K562 (cell line): Measurements from ENCODE around the gene DCAF10. TPM values are rescaled to one million over a fixed set of nuclear protein-coding genes. Genes with fewer than 3 reads are reported as not detected.

Source experiments
- BACH1 ChIP-seq: fragments of 200-800 bp; sonication (Bioruptor generic); IDR thresholded peaks from 2 replicates; pipeline ENCODE4 v1.6.1; 2016; ENCODE audit warnings: missing genetic modification characterization, missing compliant biosample characterization
- JUND ChIP-seq, 2 experiments: IDR thresholded peaks; 2 replicates in 1 of 2; 3 replicates in 1 of 2; pipeline ENCODE4 v1.6.1; 2011; ENCODE audit warnings: borderline replicate concordance in 2 of 2, low read depth in 2 of 2, low read length in 2 of 2, improper control_type of control experiment in 1 of 2, missing biosample characterization in 1 of 2, missing genetic modification characterization in 1 of 2, missing genetic modification reagents in 1 of 2
- KDM5B ChIP-seq: fragments of 200-600 bp; sonication (generic); IDR thresholded peaks from 2 replicates; pipeline ENCODE4 v1.6.1; 2012; ENCODE audit warnings: low read depth, mild to moderate bottlenecking, moderate library complexity, low read length, control low read depth, inconsistent platforms; ENCODE audit not compliant: insufficient replicate concordance
- LARP7 ChIP-seq: fragments of 450-650 bp; IDR thresholded peaks from 2 replicates; pipeline ENCODE4 v1.6.1; 2016
- MAX ChIP-seq: sonication (generic); formaldehyde crosslinking; IDR thresholded peaks from 2 replicates; pipeline ENCODE4 v1.9.0; 2022; ENCODE audit warnings: mild to moderate bottlenecking, missing genetic modification reagents
- MTA2 ChIP-seq: fragments of 450-650 bp; IDR thresholded peaks from 2 replicates; pipeline ENCODE4 v1.6.1; 2016; ENCODE audit warnings: low read depth
- SAP30 ChIP-seq: fragments of 200-600 bp; sonication (generic); IDR thresholded peaks from 2 replicates; pipeline ENCODE4 v1.6.1; 2012; ENCODE audit warnings: borderline replicate concordance, low read depth, mild to moderate bottlenecking, moderate library complexity, low read length, control low read depth, inconsistent platforms; ENCODE audit not compliant: insufficient read depth, poor library complexity, severe bottlenecking
- SOX6 ChIP-seq: fragments of 450-650 bp; IDR thresholded peaks from 2 replicates; pipeline ENCODE4 v1.6.1; 2014; ENCODE audit warnings: mild to moderate bottlenecking
- ZMIZ1 ChIP-seq, 2 experiments: fragments of 150-350 bp in 1 of 2; IDR thresholded peaks; 2 replicates each; pipeline ENCODE4 v1.6.1; 2012 to 2016; ENCODE audit warnings: low read depth in 2 of 2, low read length in 2 of 2, mild to moderate bottlenecking in 1 of 2, moderate library complexity in 1 of 2
- ZNF12 ChIP-seq: sonication (generic); formaldehyde crosslinking; IDR thresholded peaks from 2 replicates; pipeline ENCODE4 v1.4.0; 2020; ENCODE audit warnings: mild to moderate bottlenecking, missing genetic modification reagents
- ZNF232 ChIP-seq: sonication (generic); formaldehyde crosslinking; IDR thresholded peaks from 2 replicates; pipeline ENCODE4 v1.8.0; 2022; ENCODE audit warnings: mild to moderate bottlenecking, missing genetic modification reagents
- ZNF780A ChIP-seq: fragments of 250-450 bp; sonication (Bioruptor Pico); IDR thresholded peaks from 2 replicates; pipeline ENCODE4 v1.5.0; 2021; ENCODE audit warnings: mild to moderate bottlenecking
- polyA plus RNA-seq, 8 experiments: library from polyadenylated mRNA; depleted of rRNA in 4 of 8; stranded (reverse) in 5 of 8; unstranded in 3 of 8; fragments of >200 nt; fragmentation: Nextera tagmentation in 2 of 8; fragmentation: Illumina TruSeq in 1 of 8; extraction: Ambion mirVana in 2 of 8; extraction: Trizol in 1 of 8; gene quantifications; 2 replicates each; pipeline versions ENCODE4 v1.2.1 to v1.2.3, GENCODE V29; 2011 to 2014; ENCODE audit warnings: inconsistent platforms in 1 of 8, missing spikeins in 1 of 8
- total RNA-seq, 7 experiments: library from RNA; depleted of rRNA in 6 of 7; stranded (reverse); fragments of >200 nt in 6 of 7; fragmentation: Illumina TruSeq in 2 of 7; extraction: Trizol in 2 of 7; gene quantifications; 2 replicates each; pipeline versions ENCODE4 v1.2.1 to v1.2.3, GENCODE V29; 2011 to 2021; ENCODE audit warnings: low replicate concordance in 1 of 7

The DCAF10 gene
- total and polyA plus RNA-seq, 9 of the 15 experiments (the other 6 are each of a cell fraction or from before 2014, with no cell fraction given): 6.8 to 40.1 (median 16.9) TPM

- TF ChIP-seq ZNF780A: no peak
- no peak for TF ChIP-seq BACH1 (tag)
- peak; percentile 83 for TF ChIP-seq KDM5B
- no peak for TF ChIP-seq ZNF232
- TF ChIP-seq SAP30: peak; percentile 66
- TF ChIP-seq ZMIZ1 (IDR thresholded peaks at IDR 0.05; ENCODE audit: low read depth in 2 of 2, low read length in 2 of 2): 0 out of 4 replicates have a peak, but pooled peaks of 1 of the 2 experiments have one; percentile 54
- TF ChIP-seq JUND (IDR thresholded peaks at IDR 0.05; ENCODE audit: borderline replicate concordance, low read depth, low read length): peak; percentile 75
- TF ChIP-seq JUND (tag; IDR thresholded peaks at IDR 0.05; ENCODE audit: borderline replicate concordance, low read depth, low read length): peak; percentile 69; the same call in 1 of the 3 replicates
- peak; percentile 74 for TF ChIP-seq SOX6
- TF ChIP-seq LARP7: no peak
- TF ChIP-seq MAX (CRISPR knock-in tag): peak; percentile 93
- peak; percentile 39; the same call in 1 of the 2 replicates for TF ChIP-seq MTA2
- TF ChIP-seq ZNF12 (CRISPR knock-in tag): 0 out of 2 replicates have a peak, but pooled peaks have one; percentile 22
Observed at GRCh38 chr9:37903647-37904444, 103.2 kb downstream of the DCAF10 start, which contains the start of gene SLC25A51 (continued).
